HepG2 (cell line): ENCODE data around the gene STIP1. TPM values are rescaled to one million over a fixed set of nuclear protein-coding genes. Genes with fewer than 3 reads are reported as not detected.
A peak's percentile ranks its signal among the peaks of the same experiment; 100 is the strongest.

Experiments
- ASH2L ChIP-seq: fragments of 300-600, 200-600 bp; sonication (generic); IDR thresholded peaks from 2 replicates; pipeline ENCODE4 v1.7.0; 2017; ENCODE audit warnings: low read depth, mild to moderate bottlenecking, moderate library complexity, mixed read lengths, low read length; ENCODE audit not compliant: insufficient read length
- BCL6 ChIP-seq: IDR thresholded peaks from 2 replicates; pipeline ENCODE4 v1.6.1; 2016; ENCODE audit warnings: missing genetic modification reagents, missing compliant biosample characterization
- DNMT1 ChIP-seq: sonication (generic); formaldehyde crosslinking; IDR thresholded peaks from 2 replicates; pipeline ENCODE4 v1.5.1; 2020; ENCODE audit warnings: mild to moderate bottlenecking, missing genetic modification reagents
- ESRRA ChIP-seq: sonication (generic); formaldehyde crosslinking; IDR thresholded peaks from 2 replicates; pipeline ENCODE4 v1.5.1; 2020; ENCODE audit warnings: mild to moderate bottlenecking, low read depth, missing genetic modification reagents
- IKZF1 ChIP-seq: fragments of 450-650 bp; IDR thresholded peaks from 2 replicates; pipeline ENCODE4 v1.7.1; 2016
- MTA3 ChIP-seq: sonication (generic); formaldehyde crosslinking; IDR thresholded peaks from 2 replicates; pipeline ENCODE4 v1.4.0; 2020; ENCODE audit warnings: missing genetic modification reagents
- NR2F6 ChIP-seq, 2 experiments: IDR thresholded peaks; 2 replicates each; pipeline ENCODE4 v1.6.1; 2016; ENCODE audit warnings: antibody characterized with exemption in 1 of 2, mild to moderate bottlenecking in 1 of 2
- RBFOX2 ChIP-seq: fragments of 200-400 bp; formaldehyde crosslinking; IDR thresholded peaks from 2 replicates; pipeline ENCODE4 v1.6.1; 2017; ENCODE audit warnings: low read depth, mild to moderate bottlenecking, low read length
- SKI ChIP-seq: fragments of 450-650 bp; IDR thresholded peaks from one replicate; pipeline ENCODE4 v1.6.1; 2018; ENCODE audit warnings: mild to moderate bottlenecking; ENCODE audit not compliant: partially characterized antibody
- SMAD9 ChIP-seq: sonication (generic); formaldehyde crosslinking; IDR thresholded peaks from 2 replicates; pipeline ENCODE4 v1.5.1; 2020; ENCODE audit warnings: mild to moderate bottlenecking, missing genetic modification reagents
- SRSF1 ChIP-seq: fragments of 200-400 bp; formaldehyde crosslinking; optimal IDR thresholded peaks from 2 replicates; pipeline ENCODE3; 2017; ENCODE audit warnings: mild to moderate bottlenecking, low read depth, low read length, moderate library complexity
- TAF1 ChIP-seq: sonication (generic); formaldehyde crosslinking; IDR thresholded peaks from 2 replicates; pipeline ENCODE4 v1.4.0; 2020; ENCODE audit warnings: missing genetic modification reagents
- ZBTB38 ChIP-seq: sonication (generic); formaldehyde crosslinking; IDR thresholded peaks from 2 replicates; pipeline ENCODE4 v1.5.1; 2020; ENCODE audit warnings: mild to moderate bottlenecking, missing genetic modification reagents
- ZFP36L2 ChIP-seq: sonication (generic); formaldehyde crosslinking; IDR thresholded peaks from 2 replicates; pipeline ENCODE4 v1.4.0; 2020; ENCODE audit warnings: missing genetic modification reagents
- ZNF367 ChIP-seq: sonication (generic); formaldehyde crosslinking; IDR thresholded peaks from 2 replicates; pipeline ENCODE4 v1.4.0; 2020; ENCODE audit warnings: missing genetic modification reagents, borderline replicate concordance
- ZNF44 ChIP-seq: sonication (generic); formaldehyde crosslinking; IDR thresholded peaks from 2 replicates; pipeline ENCODE4 v1.5.1; 2020; ENCODE audit warnings: mild to moderate bottlenecking, missing genetic modification reagents
- ZNF558 ChIP-seq: sonication (generic); formaldehyde crosslinking; IDR thresholded peaks from 2 replicates; pipeline ENCODE4 v1.9.0; 2022; ENCODE audit warnings: mild to moderate bottlenecking, missing genetic modification reagents, borderline replicate concordance
- ZNF773 ChIP-seq: sonication (generic); formaldehyde crosslinking; IDR thresholded peaks from 2 replicates; pipeline ENCODE4 v1.4.0; 2020; ENCODE audit warnings: missing genetic modification reagents, borderline replicate concordance
- polyA plus RNA-seq, 8 experiments: library from polyadenylated mRNA; depleted of rRNA in 3 of 8; stranded (reverse) in 7 of 8; unstranded in 1 of 8; fragments of >200 nt; fragmentation: Illumina TruSeq in 4 of 8; extraction: Trizol in 4 of 8; gene quantifications; 2 replicates each; pipeline versions ENCODE4 v1.2.1 to v1.2.3, GENCODE V29; 2011 to 2016; ENCODE audit warnings: low read depth in 4 of 8, missing spikeins in 1 of 8, mixed read lengths in 1 of 8; ENCODE audit not compliant: insufficient read depth in 1 of 8
- total RNA-seq, 5 experiments: library from RNA; depleted of rRNA; stranded (reverse); fragments of >200 nt; fragmentation: Illumina TruSeq; extraction: Trizol; gene quantifications; 2 replicates each; pipeline ENCODE4 v1.2.3, GENCODE V29; 2016; ENCODE audit warnings: low read depth in 1 of 5
- TF ChIP-seq, protein P1 (sequence below): sonication (generic); formaldehyde crosslinking; IDR thresholded peaks from 2 replicates; pipeline ENCODE4 v1.4.0; 2020; ENCODE audit warnings: mild to moderate bottlenecking, low read depth, missing genetic modification reagents
- TF ChIP-seq, protein P2 (sequence below): sonication (generic); formaldehyde crosslinking; IDR thresholded peaks from 2 replicates; pipeline ENCODE4 v1.5.1; 2020; ENCODE audit warnings: missing genetic modification reagents, mild to moderate bottlenecking, borderline replicate concordance
- TF ChIP-seq, protein P3 (sequence below): sonication (generic); formaldehyde crosslinking; IDR thresholded peaks from 2 replicates; pipeline ENCODE4 v1.9.0; 2022; ENCODE audit warnings: low read depth, missing genetic modification reagents
- TF ChIP-seq, protein P4 (sequence below): sonication (generic); formaldehyde crosslinking; IDR thresholded peaks from 2 replicates; pipeline ENCODE4 v1.5.1; 2020; ENCODE audit warnings: missing genetic modification reagents, mild to moderate bottlenecking, borderline replicate concordance

The STIP1 gene
- total and polyA plus RNA-seq, 2 of the 13 experiments (the other 11 are each of a cell fraction or from before 2014, with no cell fraction given), result 81.1 to 217 TPM

DNA sequence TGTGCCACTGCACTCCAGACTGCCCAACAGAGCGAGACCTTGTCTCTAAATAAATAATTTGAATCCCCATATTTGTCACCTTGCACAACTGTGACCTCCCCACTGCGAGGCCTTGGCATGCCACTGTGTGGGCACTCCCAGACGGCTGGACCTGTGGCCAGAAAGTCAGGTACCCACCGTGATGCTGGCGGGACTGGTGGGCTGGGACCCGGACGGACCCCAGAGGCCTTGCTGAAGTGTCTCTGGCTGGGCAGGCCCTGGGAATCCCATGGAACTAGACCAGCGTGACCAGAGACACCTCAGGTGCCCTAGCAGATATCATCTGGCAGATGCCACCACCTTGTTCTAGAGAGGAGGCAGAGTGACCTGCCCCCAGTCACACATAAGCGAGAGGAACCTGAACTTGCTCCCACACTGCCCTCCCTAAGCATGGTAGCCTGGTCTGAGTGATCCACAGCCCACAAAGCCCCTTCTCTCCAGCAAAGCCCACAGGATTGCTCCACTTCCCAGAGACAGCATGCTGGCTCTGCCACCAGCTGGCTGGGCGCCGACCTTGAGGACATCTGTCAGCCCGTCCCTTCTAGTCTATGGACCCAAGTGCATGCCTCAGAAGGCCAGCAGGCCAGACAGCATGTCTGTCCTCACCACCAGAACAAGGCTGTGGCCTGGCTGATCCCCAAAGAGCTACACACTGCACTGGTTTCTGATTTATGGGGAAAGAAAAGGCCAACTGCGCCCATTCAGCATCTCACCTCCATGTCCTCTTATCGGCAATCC lies 29.5 kb upstream of the STIP1 start (continued):
- TF ChIP-seq NR2F6 (IDR thresholded peaks at IDR 0.05) (no peak), NR2F6 (CRISPR knock-in tag; IDR thresholded peaks at IDR 0.05) (no peak), ZBTB38 (peak; percentile 24; the same call in 1 of the 2 replicates), TAF1 (CRISPR knock-in tag) (no peak), MTA3 (CRISPR knock-in tag) (no peak), ZNF558 (no peak), ZNF773 (CRISPR knock-in tag) (no peak), BCL6 (CRISPR knock-in tag) (no peak), ZNF44 (CRISPR knock-in tag) (no peak), ZFP36L2 (CRISPR knock-in tag) (no peak), SKI (peak; percentile 70), SRSF1 (no peak), IKZF1 (no peak), ESRRA (CRISPR knock-in tag) (peak; percentile 30; the same call in 1 of the 2 replicates), RBFOX2 (no peak), ASH2L (no peak), SMAD9 (CRISPR knock-in tag) (no peak), DNMT1 (CRISPR knock-in tag) (no peak), ZNF367 (CRISPR knock-in tag) (no peak)
- TF ChIP-seq, protein P1, sequence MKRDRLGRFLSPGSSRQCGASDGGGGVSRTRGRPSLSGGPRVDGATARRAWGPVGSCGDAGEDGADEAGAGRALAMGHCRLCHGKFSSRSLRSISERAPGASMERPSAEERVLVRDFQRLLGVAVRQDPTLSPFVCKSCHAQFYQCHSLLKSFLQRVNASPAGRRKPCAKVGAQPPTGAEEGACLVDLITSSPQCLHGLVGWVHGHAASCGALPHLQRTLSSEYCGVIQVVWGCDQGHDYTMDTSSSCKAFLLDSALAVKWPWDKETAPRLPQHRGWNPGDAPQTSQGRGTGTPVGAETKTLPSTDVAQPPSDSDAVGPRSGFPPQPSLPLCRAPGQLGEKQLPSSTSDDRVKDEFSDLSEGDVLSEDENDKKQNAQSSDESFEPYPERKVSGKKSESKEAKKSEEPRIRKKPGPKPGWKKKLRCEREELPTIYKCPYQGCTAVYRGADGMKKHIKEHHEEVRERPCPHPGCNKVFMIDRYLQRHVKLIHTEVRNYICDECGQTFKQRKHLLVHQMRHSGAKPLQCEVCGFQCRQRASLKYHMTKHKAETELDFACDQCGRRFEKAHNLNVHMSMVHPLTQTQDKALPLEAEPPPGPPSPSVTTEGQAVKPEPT, result no peak
- TF ChIP-seq, protein P2, sequence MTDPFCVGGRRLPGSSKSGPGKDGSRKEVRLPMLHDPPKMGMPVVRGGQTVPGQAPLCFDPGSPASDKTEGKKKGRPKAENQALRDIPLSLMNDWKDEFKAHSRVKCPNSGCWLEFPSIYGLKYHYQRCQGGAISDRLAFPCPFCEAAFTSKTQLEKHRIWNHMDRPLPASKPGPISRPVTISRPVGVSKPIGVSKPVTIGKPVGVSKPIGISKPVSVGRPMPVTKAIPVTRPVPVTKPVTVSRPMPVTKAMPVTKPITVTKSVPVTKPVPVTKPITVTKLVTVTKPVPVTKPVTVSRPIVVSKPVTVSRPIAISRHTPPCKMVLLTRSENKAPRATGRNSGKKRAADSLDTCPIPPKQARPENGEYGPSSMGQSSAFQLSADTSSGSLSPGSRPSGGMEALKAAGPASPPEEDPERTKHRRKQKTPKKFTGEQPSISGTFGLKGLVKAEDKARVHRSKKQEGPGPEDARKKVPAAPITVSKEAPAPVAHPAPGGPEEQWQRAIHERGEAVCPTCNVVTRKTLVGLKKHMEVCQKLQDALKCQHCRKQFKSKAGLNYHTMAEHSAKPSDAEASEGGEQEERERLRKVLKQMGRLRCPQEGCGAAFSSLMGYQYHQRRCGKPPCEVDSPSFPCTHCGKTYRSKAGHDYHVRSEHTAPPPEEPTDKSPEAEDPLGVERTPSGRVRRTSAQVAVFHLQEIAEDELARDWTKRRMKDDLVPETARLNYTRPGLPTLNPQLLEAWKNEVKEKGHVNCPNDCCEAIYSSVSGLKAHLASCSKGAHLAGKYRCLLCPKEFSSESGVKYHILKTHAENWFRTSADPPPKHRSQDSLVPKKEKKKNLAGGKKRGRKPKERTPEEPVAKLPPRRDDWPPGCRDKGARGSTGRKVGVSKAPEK (CRISPR knock-in tag), result no peak
- TF ChIP-seq, protein P3, sequence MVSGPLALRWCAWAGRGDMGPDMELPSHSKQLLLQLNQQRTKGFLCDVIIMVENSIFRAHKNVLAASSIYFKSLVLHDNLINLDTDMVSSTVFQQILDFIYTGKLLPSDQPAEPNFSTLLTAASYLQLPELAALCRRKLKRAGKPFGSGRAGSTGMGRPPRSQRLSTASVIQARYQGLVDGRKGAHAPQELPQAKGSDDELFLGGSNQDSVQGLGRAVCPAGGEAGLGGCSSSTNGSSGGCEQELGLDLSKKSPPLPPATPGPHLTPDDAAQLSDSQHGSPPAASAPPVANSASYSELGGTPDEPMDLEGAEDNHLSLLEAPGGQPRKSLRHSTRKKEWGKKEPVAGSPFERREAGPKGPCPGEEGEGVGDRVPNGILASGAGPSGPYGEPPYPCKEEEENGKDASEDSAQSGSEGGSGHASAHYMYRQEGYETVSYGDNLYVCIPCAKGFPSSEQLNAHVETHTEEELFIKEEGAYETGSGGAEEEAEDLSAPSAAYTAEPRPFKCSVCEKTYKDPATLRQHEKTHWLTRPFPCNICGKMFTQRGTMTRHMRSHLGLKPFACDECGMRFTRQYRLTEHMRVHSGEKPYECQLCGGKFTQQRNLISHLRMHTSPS (CRISPR knock-in tag), result no peak; the same call in 1 of the 2 replicates
- TF ChIP-seq, protein P4, sequence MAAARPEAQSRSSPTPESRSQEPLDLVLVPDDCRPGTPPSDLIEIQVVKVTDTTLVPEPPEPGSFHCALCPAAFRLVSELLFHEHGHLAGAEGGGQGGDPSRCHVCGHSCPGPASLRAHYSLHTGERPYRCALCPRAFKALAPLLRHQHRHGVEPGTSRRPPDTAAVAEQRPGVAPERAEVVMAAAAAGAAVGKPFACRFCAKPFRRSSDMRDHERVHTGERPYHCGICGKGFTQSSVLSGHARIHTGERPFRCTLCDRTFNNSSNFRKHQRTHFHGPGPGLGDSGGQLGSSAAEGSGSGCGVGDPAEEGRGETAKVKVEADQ, result no peak
